DMS79 treated with DMSO at 0.1 percent for 48 hours (cell line): ENCODE measurements around the gene OR7D2.

Source experiments
- DNase-seq: peaks from one replicate; lab custom pipeline; 2025; lab: John Stamatoyannopoulos, UW

Gene OR7D2

DNA sequence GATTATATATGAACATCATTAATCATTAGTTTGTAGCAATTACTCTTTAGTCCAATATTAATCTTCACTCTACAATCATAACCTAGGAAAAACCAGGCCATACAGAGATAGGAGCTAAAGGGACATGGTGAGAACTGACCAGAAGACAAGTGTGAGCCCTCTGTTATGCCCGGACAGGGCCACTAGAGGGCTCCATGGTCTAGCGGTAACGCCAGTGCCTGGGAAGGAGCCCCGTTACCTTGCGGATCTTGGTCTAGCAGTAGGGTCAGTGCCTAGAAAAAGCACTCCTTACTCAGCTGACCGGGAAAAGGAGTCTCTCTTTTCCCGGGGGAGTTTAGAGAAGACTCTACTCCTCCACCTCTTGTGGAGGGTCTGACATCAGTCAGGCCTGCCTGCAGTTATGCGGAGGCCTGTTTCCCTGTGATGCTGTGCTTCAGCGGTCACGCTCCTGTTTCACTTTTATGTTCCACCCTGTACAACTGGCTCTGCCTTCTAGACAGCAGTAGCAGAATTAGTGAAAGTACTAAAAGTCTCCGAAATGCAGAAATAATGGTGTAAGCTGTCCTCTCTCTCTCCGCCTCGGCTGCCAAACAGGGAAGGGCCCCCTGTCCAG lies 26.8 kb downstream of the OR7D2 start:
- peak; percentile 56 for DNase-seq

DNA sequence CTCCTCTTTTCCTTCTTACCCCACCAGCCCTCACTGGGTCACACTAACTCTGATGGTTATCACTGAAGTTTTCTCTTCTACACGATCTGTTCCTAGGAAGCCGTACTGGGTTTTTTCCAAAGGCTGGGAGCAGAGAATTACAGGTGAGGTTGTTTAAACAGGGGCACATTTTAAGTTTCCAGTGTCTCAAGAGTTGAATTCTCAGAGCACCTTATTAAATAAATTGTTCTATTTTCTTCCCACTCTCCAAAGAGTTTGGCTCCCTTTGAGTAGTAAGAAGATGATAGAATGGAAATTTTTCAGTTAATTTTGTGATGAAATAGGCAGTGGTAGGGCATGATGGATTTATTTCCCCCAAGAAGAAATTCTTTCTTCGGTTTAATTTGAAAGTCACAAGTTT lies 40.7 kb downstream of the OR7D2 start, which contains the start of gene OR7D4:
TSS of gene OR7D4 (minus strand) at position 101 of the 400 bp plus-strand sequence. CDS start 4,752 bp downstream, outside the sequence.
- DNase-seq: no peak
